HCT116 (cell line): Measurements from ENCODE around the gene GFAP. TPM values are rescaled to one million over a fixed set of nuclear protein-coding genes. Genes with fewer than 3 reads are reported as not detected.

Experiments
- ATAC-seq: fragments of 200-7000 bp; cut with Tn5 transposase; 2 replicates; pipeline ENCODE4 v1.9.1; 2020; ENCODE audit warnings: mild to moderate bottlenecking, moderate library complexity
- BruUV-seq: library from RNA; stranded (reverse); fragments of 400-500 nt; replicated peaks from 2 replicates; lab custom pipeline; 2021; lab: Mats Ljungman, UMichigan
- CTCF ChIA-PET: fragments of 300-600 bp; sonication (Branson Sonifier 250); formaldehyde crosslinking; loops from one replicate; lab custom pipeline; 2021; ENCODE audit warnings: antibody characterized with exemption; lab: Charles Lee
- POLR2A ChIA-PET: fragments of 300-600, 350-600 bp; sonication (Branson Sonifier 250); formaldehyde crosslinking; loops from one replicate; lab custom pipeline; 2021; ENCODE audit warnings: antibody characterized with exemption; lab: Charles Lee
- RAD21 ChIA-PET, 2 experiments: fragments of 300-600 bp; sonication (Branson Sonifier 250); formaldehyde crosslinking; loops; one replicate each; lab custom pipeline; 2023; ENCODE audit warnings: low total read pairs in 2 of 2; ENCODE audit not compliant: uncharacterized antibody in 2 of 2, unreplicated experiment in 2 of 2, low non-redundant PET in 1 of 2; lab: Charles Lee
- DNase-seq: peaks from one replicate; pipeline ENCODE4 v3.0.0-alpha.2; 2010; ENCODE audit warnings: low read depth, low spot score
- H2AFZ ChIP-seq: fragments of 200-600 bp; shearing (Covaris generic), sonication (generic); 2 replicates; pipeline ENCODE4 v1.6.1; 2017; ENCODE audit warnings: low read depth, mixed run types, mixed read lengths, antibody characterized with exemption, low read length; ENCODE audit not compliant: poor library complexity, severe bottlenecking
- H3K27ac ChIP-seq: 2 replicates; pipeline ENCODE4 v1.5.1; 2012; ENCODE audit warnings: low read depth, low read length
- H3K27me3 ChIP-seq: fragments of 200-600 bp; sonication (generic); 2 replicates; pipeline ENCODE4 v1.6.1; 2016; ENCODE audit warnings: mixed run types, low read length, mixed read lengths; ENCODE audit not compliant: insufficient read depth
- H3K36me3 ChIP-seq, 2 experiments: fragments of 200-500 bp in 1 of 2; fragments of 200-600 bp in 1 of 2; sonication (Bioruptor generic) in 1 of 2; sonication (generic) in 1 of 2; 2 replicates each; pipeline versions ENCODE4 v1.5.1 to v1.6.1; 2014 to 2016; ENCODE audit warnings: low read length in 2 of 2, inconsistent platforms in 1 of 2, mixed read lengths in 1 of 2, mixed run types in 1 of 2; ENCODE audit not compliant: insufficient read depth in 2 of 2, control insufficient read depth in 1 of 2
- H3K4me1 ChIP-seq, 2 experiments: fragments of 200-600 bp in 1 of 2; sonication (generic) in 1 of 2; 2 replicates each; pipeline versions ENCODE4 v1.5.1 to v1.6.1; 2012 to 2017; ENCODE audit warnings: low read length in 2 of 2, inconsistent platforms in 1 of 2, mild to moderate bottlenecking in 1 of 2, mixed read lengths in 1 of 2, mixed run types in 1 of 2, moderate library complexity in 1 of 2; ENCODE audit not compliant: insufficient read depth in 2 of 2, control insufficient read depth in 1 of 2
- H3K4me2 ChIP-seq: fragments of 200-600 bp; sonication (generic); 2 replicates; pipeline ENCODE4 v1.6.1; 2017; ENCODE audit warnings: mixed run types, low read length, mixed read lengths
- H3K4me3 ChIP-seq, 2 experiments: fragments of 200-600 bp in 1 of 2; sonication (generic) in 1 of 2; replicated peaks in 1 of 2; 2 replicates each; pipeline ENCODE4 v1.5.1; 2011 to 2016; ENCODE audit warnings: low read length in 2 of 2, control low read depth in 1 of 2, low read depth in 1 of 2, mild to moderate bottlenecking in 1 of 2, mixed read lengths in 1 of 2, mixed run types in 1 of 2
- H3K79me2 ChIP-seq: fragments of 200-600 bp; sonication (generic); 2 replicates; pipeline ENCODE4 v1.6.1; 2017; ENCODE audit warnings: mild to moderate bottlenecking, mixed run types, low read length, moderate library complexity, mixed read lengths; ENCODE audit not compliant: insufficient read depth
- H3K9ac ChIP-seq: fragments of 200-600 bp; sonication (generic); 2 replicates; pipeline ENCODE4 v1.6.1; 2016; ENCODE audit warnings: low read length, mixed read lengths
- H3K9me2 ChIP-seq: fragments of 200-600 bp; sonication (generic), shearing (Covaris generic); 2 replicates; pipeline ENCODE4 v1.6.1; 2017; ENCODE audit warnings: mixed run types, mild to moderate bottlenecking, moderate library complexity; ENCODE audit not compliant: insufficient read depth
- H3K9me3 ChIP-seq, 2 experiments: fragments of 200-500 bp in 1 of 2; fragments of 200-600 bp in 1 of 2; sonication (Bioruptor generic) in 1 of 2; sonication (generic) in 1 of 2; 2 replicates each; pipeline ENCODE4 v1.6.1; 2014 to 2017; ENCODE audit warnings: low read length in 2 of 2, mixed read lengths in 2 of 2, inconsistent platforms in 1 of 2, low read depth in 1 of 2, mild to moderate bottlenecking in 1 of 2, mixed run types in 1 of 2, moderate library complexity in 1 of 2; ENCODE audit not compliant: control insufficient read depth in 1 of 2, insufficient read depth in 1 of 2
- H4K20me1 ChIP-seq: fragments of 200-600 bp; sonication (generic), shearing (Covaris generic); 2 replicates; pipeline ENCODE4 v1.6.1; 2017; ENCODE audit warnings: mixed run types, mild to moderate bottlenecking, moderate library complexity; ENCODE audit not compliant: insufficient read depth
- CBX3 ChIP-seq: IDR thresholded peaks from 2 replicates; pipeline ENCODE4 v1.6.1; 2012; ENCODE audit warnings: low read depth
- CEBPB ChIP-seq: IDR thresholded peaks from 2 replicates; pipeline ENCODE4 v1.6.1; 2012; ENCODE audit warnings: low read depth
- ELF1 ChIP-seq: IDR thresholded peaks from 2 replicates; pipeline ENCODE4 v1.6.1; 2012; ENCODE audit warnings: low read depth, borderline replicate concordance
- EZH2 ChIP-seq: fragments of 200-600 bp; sonication (generic); IDR thresholded peaks from 2 replicates; pipeline ENCODE4 v1.6.1; 2017; ENCODE audit warnings: antibody characterized with exemption, mixed run types
- EZH2phosphoT487 ChIP-seq: fragments of 200-600 bp; IDR thresholded peaks from 2 replicates; pipeline ENCODE4 v1.6.1; 2018; ENCODE audit warnings: antibody characterized with exemption, borderline replicate concordance
- FOSL1 ChIP-seq: IDR thresholded peaks from 2 replicates; pipeline ENCODE4 v1.6.1; 2012; ENCODE audit warnings: low read depth
- JUND ChIP-seq: IDR thresholded peaks from 2 replicates; pipeline ENCODE4 v1.6.1; 2012
- POLR2A ChIP-seq: IDR thresholded peaks from 2 replicates; pipeline ENCODE4 v1.7.0; 2011; ENCODE audit warnings: borderline replicate concordance; ENCODE audit not compliant: insufficient read depth, insufficient read length; ENCODE audit errors: extremely low read depth
- POLR2AphosphoS5 ChIP-seq: IDR thresholded peaks from 2 replicates; pipeline ENCODE4 v1.6.1; 2011; ENCODE audit warnings: mild to moderate bottlenecking, low read depth, low read length, moderate library complexity
- REST ChIP-seq: IDR thresholded peaks from 2 replicates; pipeline ENCODE4 v1.6.1; 2012; ENCODE audit warnings: low read depth
- SIN3A ChIP-seq: IDR thresholded peaks from 2 replicates; pipeline ENCODE4 v1.6.1; 2012; ENCODE audit warnings: low read depth
- SP1 ChIP-seq: IDR thresholded peaks from 2 replicates; pipeline ENCODE4 v1.6.1; 2012; ENCODE audit warnings: low read depth
- SRF ChIP-seq: IDR thresholded peaks from 2 replicates; pipeline ENCODE4 v1.6.1; 2012; ENCODE audit warnings: low read depth
- TCF7L2 ChIP-seq: IDR thresholded peaks from 2 replicates; pipeline ENCODE4 v1.7.0; 2011; ENCODE audit warnings: borderline replicate concordance, inconsistent platforms; ENCODE audit not compliant: insufficient read depth, insufficient read length; ENCODE audit errors: extremely low read depth
- YY1 ChIP-seq: IDR thresholded peaks from 2 replicates; pipeline ENCODE4 v1.6.1; 2011; ENCODE audit warnings: low read length, low read depth, moderate library complexity, mild to moderate bottlenecking; ENCODE audit not compliant: insufficient replicate concordance; ENCODE audit errors: extremely low read depth
- ZBTB33 ChIP-seq: IDR thresholded peaks from 2 replicates; pipeline ENCODE4 v1.6.1; 2011; ENCODE audit warnings: mild to moderate bottlenecking, low read length, moderate library complexity; ENCODE audit not compliant: insufficient replicate concordance; ENCODE audit errors: extremely low read depth
- ZFX ChIP-seq: fragments of 450-650 bp; IDR thresholded peaks from 2 replicates; pipeline ENCODE4 v1.6.1; 2017
- ZNF274 ChIP-seq: fragments of 200-500 bp; sonication (Bioruptor generic); IDR thresholded peaks from 2 replicates; pipeline ENCODE4 v1.6.1; 2014; ENCODE audit warnings: mild to moderate bottlenecking, low read depth, low read length, inconsistent platforms
- intact Hi-C: fragments of 100-400 bp; cut with micrococcal nuclease; formaldehyde crosslinking; loops from 2 replicates; pipeline ENCODE4 v1.10.0; 2022
- total RNA-seq: library from RNA; stranded (reverse); gene quantifications from one replicate; pipeline ENCODE4 v1.2.1, GENCODE V29; 2021; ENCODE audit not compliant: unreplicated experiment
- TF ChIP-seq, protein P1 (sequence below), 3 experiments: fragments of 200-600 bp in 1 of 3; sonication (generic) in 1 of 3; IDR thresholded peaks in 2 of 3; conservative IDR thresholded peaks in 1 of 3; 2 replicates each; pipeline ENCODE4 v1.5.1; 2012 to 2017; ENCODE audit warnings: low read depth in 2 of 3, low read length in 2 of 3, antibody characterized with exemption in 1 of 3, borderline replicate concordance in 1 of 3, control low read depth in 1 of 3, mild to moderate bottlenecking in 1 of 3, mixed read lengths in 1 of 3, mixed run types in 1 of 3, moderate library complexity in 1 of 3; ENCODE audit not compliant: insufficient read depth in 1 of 3

The GFAP gene
- total RNA-seq, 1 experiment from 2014 or later: not detected

DNA sequence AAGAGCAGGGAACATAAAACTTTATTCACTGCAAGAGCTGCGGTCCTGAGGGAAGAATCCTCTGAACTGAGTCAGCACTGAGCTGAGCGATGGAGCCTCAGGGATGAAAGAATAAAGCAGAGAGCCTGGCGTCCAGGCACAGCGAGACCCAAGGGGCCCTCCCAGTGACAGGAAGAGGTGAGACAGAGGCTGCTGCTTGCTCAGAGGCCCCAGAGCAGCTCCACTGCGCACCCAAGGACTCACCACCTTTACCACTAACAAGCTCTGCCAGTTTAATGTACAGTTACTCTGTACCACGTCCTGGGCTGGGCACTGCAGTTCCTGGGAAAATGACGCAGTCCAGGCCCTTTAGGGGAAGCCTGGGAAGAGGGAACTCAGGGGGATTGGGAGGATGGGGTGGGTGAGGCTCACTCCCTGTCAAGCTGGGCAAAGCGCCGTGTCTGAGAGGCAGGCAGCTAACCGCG is 5.6 kb downstream of the GFAP start:
- CTCF ChIA-PET: interaction anchor here (0.6 to 3.1 kb wide), 4 partner anchors 10 to 226 kb away, joined by 3 to 16 read pairs (median 4); partner anchors contain the start of gene ACBD4
- H4K20me1 ChIP-seq: no peaks in the 10 kb centered on the region
- POLR2A ChIA-PET: interaction anchor here (1.0 kb wide), 1 partner anchor 11 kb away, joined by 3 read pairs; no protein-coding TSS in a partner anchor
- H3K4me2 ChIP-seq: no peak overlapping the region
- DNase-seq (no peak), ATAC-seq (no peak)
- BruUV-seq: no TSS peak
- no peaks in the 10 kb centered on the region for H3K27me3 ChIP-seq
- H3K4me1 ChIP-seq: peaks cover 11 to 21% of the 10 kb centered on the region in 2 experiments
- H3K27ac ChIP-seq: no peak overlapping the region
- RAD21 ChIA-PET: interaction anchor here in 1 of 2 experiments (0.7 kb wide), 1 partner anchor 11 kb away, joined by 3 read pairs; no protein-coding TSS in a partner anchor
- no peak overlapping the region for H3K9ac ChIP-seq
- no peaks in the 10 kb centered on the region for H3K79me2 ChIP-seq
- H3K36me3 ChIP-seq: no peaks in the 10 kb centered on the region
- intact Hi-C loops: no loop called here
- TF ChIP-seq SIN3A (no peak), ZBTB33 (no peak), CBX3 (no peak), ZNF274 (no peak), ELF1 (no peak), FOSL1 (no peak), REST (no peak), YY1 (no peak), SRF (no peak), TCF7L2 (no peak), ZFX (no peak), SP1 (no peak), EZH2 (no peak), EZH2phosphoT487 (no peak), POLR2A (no peak), CEBPB (no peak), POLR2AphosphoS5 (no peak), JUND (no peak)
- TF ChIP-seq, protein P1, sequence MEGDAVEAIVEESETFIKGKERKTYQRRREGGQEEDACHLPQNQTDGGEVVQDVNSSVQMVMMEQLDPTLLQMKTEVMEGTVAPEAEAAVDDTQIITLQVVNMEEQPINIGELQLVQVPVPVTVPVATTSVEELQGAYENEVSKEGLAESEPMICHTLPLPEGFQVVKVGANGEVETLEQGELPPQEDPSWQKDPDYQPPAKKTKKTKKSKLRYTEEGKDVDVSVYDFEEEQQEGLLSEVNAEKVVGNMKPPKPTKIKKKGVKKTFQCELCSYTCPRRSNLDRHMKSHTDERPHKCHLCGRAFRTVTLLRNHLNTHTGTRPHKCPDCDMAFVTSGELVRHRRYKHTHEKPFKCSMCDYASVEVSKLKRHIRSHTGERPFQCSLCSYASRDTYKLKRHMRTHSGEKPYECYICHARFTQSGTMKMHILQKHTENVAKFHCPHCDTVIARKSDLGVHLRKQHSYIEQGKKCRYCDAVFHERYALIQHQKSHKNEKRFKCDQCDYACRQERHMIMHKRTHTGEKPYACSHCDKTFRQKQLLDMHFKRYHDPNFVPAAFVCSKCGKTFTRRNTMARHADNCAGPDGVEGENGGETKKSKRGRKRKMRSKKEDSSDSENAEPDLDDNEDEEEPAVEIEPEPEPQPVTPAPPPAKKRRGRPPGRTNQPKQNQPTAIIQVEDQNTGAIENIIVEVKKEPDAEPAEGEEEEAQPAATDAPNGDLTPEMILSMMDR (IDR thresholded peaks at IDR 0.05 in 2 of 3, conservative IDR thresholded peaks at IDR 0.05 in 1 of 3; ENCODE audit: borderline replicate concordance in 1 of 3, insufficient read depth in 1 of 3, low read depth in 2 of 3, low read length in 2 of 3): no peak
- no peaks in the 10 kb centered on the region for H3K9me2 ChIP-seq
- no peak overlapping the region for H2AFZ ChIP-seq
- H3K9me3 ChIP-seq: no peaks in the 10 kb centered on the region
- H3K4me3 ChIP-seq: no peak overlapping the region
